ENCODE results near the gene DUOX1.

DUOX1 gene

DNA sequence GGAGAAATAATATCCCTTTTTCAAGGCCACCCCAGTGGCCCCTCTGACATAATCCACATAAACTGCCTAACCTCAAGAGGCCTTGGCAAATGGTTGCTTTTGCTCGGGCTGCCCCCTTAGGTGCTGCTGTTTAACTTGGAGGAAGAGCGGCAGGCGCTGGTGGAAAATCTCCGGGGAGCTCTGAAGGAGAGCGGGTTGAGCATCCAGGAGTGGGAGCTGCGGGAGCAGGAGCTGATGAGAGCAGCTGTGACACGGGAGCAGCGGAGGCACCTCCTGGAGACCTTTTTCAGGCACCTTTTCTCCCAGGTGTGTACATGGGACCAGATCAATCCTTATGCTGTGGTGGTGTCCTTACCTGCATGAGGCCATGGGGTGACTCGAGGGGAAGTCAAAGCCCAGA is 15.0 kb downstream of the DUOX1 start:
- no peak for DNase-seq

DNA sequence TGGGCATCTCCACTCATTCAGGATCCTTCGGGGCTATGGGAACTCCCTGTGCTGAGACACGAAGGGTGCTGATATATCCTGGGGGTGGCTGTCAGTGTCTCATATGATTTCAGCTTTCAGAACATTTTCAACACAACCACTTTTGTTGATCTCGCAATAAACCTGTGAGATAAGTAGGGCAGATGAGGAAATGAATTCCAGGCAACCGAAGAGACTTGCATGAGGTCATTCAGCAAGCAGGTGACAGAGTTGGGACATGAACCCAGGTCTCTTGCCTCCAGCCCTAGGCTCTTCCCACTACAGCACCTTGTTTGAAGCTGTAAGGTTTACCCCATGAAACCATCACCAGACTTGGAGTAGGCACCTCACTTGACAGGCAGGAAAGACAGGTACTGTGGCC is 16.6 kb downstream of the DUOX1 start:
- no peak for DNase-seq

DNA sequence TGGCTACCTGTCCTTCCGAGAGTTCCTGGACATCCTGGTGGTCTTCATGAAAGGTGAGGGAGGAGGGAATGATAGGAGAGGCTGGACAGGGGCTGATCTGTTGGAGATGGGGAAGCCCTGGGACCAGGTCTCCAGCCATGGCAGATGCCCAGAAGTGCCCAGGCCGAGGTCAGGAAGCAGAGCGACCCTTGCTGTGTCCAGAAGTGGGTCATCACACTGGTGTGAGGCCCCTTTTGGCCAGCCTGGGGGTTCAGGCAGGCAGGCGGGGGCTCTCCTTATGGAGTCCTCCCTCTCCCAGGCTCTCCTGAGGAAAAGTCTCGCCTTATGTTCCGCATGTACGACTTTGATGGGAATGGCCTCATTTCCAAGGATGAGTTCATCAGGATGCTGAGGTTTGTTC is 17.8 kb downstream of the DUOX1 start:
- DNase-seq = no peak

DNA sequence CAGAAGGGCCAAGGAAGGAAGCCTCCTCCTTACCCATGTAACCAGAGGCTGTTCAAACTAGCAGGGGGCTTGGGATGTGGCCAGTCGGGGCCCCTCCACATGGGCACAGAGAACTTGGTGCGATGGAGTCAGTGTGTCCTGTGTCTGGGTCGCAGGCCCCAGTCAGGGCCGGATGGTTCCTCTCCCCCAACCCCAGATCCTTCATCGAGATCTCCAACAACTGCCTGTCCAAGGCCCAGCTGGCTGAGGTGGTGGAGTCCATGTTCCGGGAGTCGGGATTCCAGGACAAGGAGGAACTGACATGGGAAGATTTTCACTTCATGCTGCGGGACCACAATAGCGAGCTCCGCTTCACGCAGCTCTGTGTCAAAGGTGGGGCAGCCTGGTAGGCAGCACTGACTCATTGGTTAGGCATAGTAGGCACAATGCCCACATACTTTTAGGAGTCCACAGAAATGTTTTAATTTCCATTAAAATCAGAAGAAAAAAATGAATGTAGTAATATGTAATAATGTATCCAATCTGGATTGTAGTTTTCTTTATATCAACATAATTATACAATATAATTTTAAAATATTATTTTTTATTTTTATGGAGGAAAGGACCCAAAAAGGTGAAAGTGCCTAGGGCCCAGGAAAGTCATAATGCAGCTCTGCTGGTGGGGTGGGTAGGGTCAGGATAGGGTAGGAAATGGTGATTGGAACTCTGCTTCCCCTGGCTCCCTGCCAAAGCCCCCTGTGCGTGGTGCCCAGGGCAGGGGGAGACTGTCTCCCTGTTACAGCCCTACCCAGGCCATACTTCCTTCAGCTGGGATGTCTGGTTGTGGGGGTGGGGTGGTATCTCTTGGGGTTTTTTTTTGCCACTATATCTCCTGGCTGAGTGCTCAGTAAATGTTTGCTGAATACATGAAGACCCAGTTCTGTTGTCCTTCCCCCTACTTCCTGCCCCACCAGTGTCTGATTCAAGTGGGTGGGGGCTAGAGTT is 18.6 kb downstream of the DUOX1 start:
- no peak for DNase-seq

DNA sequence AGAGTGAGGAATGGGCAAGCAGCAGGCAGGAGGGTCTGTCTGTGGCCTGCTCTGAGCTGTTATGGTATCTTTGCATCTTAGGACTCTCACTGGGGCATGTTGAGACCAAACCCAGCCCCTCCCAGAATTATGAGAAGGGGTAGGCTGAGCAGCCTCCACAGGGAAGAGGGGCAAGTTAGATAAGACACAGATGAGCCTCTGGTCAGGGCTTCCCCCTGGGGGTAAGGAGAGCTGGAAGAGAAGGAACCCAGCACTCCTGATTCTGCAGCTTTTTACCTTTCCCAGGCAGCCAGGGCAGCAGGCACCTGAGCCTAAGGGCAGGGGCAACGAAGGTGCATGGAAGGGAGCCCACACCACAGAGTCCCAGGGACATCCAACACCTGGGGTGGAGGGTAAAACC is 19.3 kb downstream of the DUOX1 start:
- no peak for DNase-seq

DNA sequence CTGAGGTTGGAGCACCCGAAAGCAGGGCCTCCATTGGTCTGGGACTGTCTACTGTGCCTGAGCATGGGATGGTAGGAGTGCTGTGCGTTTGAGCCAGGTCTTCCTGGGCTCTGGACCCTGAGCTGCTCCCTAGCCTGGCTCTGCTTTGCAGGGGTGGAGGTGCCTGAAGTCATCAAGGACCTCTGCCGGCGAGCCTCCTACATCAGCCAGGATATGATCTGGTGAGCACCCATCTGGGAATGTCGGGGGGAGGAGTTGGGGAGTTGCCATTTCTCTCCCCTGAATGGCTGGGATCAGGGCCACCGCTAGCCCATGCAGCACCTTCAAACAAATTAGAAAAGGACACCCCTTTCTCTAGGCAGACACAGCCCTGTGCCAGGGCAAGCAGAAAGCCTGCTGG is 20.7 kb downstream of the DUOX1 start:
- DNase-seq = no peak

DNA sequence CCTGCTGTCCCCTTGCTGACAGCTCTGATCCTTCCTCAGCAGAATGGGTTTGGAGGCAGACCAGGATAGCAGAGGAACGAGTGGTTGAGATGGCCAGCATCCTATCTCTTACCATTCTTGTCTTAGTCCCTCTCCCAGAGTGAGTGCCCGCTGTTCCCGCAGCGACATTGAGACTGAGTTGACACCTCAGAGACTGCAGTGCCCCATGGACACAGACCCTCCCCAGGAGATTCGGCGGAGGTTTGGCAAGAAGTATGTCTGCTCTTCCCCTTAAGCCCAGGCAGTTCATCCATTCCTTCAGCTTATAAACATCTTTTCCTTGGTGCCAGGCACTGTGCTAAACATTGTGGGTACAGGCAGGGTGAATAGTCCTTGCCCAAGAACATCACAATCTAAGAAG is 21.2 kb downstream of the DUOX1 start:
- no peak for DNase-seq

DNA sequence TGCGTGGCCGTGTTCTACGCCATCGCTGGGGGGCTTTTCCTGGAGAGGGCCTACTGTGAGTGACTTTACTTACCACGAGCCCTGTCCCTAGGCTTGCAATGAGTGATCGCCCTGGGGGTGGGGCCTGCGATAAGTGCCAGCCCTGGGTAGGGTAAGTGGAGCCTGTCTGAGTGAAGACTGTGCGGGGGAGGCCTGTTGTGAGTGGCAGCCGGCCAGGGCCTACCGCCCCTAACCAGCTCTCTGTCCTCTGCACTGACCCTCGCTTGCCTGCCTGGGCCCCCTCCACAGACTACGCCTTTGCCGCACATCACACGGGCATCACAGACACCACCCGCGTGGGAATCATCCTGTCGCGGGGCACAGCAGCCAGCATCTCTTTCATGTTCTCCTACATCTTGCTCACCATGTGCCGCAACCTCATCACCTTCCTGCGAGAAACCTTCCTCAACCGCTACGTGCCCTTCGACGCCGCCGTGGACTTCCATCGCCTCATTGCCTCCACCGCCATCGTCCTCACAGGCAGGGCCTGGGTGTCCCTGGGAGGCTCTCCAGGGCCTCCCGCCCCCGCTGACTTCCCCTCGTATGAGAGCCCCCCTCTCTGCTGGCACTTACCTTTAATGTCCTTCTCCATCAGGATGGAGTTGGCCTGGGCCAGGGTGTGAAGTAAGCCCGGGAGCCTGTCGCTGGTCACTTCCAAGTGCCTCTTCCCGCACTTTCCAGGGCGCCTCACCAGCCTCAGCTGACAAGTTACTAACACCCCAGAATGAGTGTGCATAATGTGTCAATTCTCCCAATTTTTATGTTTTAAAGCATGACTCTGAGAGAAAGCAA is 22.4 kb downstream of the DUOX1 start:
- DNase-seq = no peak

DNA sequence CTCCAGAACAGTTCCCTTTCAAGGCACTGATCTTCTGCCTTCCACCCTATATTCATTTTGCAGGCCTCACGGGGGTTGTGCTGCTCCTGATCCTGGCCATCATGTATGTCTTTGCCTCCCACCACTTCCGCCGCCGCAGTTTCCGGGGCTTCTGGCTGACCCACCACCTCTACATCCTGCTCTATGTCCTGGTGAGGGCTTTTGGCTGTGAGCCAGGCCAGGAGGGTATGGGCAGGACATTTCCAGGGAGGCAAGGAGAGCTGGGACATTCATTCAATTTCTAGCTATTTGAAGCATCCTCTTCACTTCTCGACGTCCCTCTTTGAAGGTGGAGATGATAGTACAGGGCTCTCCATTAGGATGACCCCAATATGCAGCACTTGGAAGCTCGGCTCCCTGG is 25.9 kb downstream of the DUOX1 start:
- no peak for DNase-seq

DNA sequence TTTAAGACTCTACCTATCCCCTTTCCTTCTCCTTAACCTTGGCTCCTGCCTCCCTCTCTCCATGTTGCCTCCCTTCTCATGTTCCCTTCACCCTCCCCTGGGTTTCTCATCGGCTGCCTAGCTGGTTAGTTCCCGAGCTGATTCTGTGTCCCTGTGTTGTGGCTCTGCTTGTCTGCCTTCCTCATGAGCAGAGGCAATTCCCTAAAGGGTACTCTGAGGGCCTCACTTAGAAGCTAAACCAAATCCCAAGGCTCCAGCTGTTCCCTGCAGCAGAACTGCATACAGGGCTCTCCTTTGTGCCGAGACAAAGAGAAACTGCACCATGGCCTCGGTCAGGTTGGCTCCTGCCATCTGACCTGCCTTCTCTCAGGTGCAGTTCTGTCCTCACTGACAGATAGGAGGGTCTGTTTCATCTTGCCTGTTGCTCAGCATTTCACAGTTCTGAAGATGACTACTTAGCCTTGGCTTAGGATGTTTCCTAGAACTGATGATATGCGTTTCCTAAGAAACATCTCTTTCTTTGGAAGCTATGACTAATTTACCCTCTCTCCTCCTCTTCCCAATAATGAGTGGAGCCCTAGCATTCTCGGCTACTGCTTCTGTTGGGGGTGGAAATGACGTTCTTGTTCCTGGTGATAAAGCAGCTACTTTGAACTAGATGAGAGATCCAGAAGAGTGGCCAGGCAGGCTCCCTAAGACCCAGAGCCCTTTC is 27.1 kb downstream of the DUOX1 start:
- no peak for DNase-seq

DNA sequence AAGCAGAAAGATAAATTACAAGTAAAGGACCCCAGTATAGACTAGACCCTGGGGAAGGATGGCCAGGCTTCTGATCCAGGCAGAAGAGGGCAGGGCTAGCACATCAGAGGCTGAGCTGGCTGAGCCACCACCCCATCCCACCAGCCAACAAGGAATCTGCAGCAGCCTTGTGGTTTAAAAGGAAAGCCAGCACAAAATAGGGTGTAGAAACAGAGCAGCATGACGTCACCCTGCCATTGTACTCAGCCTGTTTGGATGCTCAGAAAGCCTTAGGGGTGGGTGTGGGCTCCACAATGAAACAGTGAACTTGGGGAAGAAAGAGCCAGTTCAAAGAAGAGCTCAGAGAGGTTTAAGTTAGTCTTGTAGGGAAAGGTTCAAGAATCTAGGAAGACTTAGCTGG is 28.2 kb downstream of the DUOX1 start:
- DNase-seq = no peak

DNA sequence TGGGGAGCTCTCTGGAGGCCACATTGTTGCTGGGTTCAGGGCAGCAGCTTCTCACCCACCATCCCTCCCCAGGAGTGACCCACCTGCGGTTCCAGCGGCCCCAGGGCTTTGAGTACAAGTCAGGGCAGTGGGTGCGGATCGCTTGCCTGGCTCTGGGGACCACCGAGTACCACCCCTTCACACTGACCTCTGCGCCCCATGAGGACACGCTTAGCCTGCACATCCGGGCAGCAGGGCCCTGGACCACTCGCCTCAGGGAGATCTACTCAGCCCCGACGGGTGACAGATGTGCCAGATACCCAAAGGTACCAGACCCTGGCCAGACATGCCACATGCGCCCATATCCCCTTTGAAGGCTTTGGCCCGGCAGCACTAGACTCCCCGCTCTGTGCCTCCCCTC is 31.9 kb downstream of the DUOX1 start:
- no peak for DNase-seq

DNA sequence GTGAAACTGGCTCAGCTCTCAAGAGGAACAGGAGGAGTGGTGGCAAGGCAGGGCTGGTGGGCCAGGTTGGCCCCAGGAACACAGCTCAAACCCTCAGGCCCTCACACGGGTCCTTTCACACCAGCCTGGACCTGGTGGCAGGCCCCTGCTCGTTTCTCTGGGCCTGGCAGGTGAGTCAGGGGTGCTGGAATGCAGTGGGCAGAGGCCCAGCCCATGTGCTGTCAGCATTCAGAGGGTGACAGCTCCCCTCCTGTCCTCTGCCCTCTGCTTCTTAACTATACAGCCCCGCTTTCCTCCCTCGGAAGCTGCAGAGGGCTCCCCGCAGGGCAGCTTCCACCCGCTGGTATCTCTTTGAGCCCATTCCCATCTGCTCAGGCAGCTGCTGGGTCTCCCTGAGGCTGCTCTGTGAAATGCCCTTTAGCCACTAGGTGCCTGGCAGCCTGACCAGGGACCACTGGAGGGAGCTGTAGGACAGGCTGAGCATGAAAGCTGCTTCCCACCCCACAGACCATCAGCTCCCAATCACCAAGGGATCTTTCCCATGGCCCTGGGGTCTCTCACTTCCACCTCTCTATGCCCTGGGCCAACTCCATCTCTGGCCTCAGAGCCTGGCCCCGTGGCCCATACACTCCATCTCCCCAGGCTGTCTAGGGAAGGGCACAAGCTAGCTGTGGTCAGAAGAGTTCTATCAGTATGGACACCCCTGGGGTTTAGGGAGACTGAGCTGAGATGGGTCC is 33.1 kb downstream of the DUOX1 start:
- peak; percentile 78 to 80 for DNase-seq

DNA sequence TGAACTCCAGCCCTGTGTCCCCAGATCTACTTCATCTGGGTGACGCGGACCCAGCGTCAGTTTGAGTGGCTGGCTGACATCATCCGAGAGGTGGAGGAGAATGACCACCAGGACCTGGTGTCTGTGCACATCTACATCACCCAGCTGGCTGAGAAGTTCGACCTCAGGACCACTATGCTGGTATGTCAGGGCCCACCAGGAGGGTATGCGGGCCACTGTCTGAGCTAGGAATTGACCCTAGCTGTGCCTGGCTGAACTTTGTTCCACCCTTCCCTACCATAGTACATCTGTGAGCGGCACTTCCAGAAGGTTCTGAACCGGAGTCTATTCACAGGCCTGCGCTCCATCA is 33.7 kb downstream of the DUOX1 start:
- DNase-seq = no peak

DNA sequence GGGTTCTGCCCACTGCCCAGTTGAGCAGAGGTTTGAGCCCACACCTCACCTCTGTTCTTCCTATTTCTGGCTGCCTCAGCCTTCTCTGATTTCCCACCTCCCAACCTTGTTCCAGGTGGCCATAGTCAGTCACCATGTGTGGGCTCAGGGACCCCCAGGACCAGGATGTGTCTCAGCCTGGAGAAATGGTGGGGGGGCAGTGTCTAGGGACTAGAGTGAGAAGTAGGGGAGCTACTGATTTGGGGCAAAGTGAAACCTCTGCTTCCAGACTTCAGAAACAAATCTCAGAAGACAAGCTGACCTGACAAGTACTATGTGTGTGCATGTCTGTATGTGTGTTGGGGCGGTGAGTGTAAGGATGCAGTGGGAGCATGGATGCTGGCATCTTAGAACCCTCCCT is 35.1 kb downstream of the DUOX1 start:
- no peak for DNase-seq

DNA sequence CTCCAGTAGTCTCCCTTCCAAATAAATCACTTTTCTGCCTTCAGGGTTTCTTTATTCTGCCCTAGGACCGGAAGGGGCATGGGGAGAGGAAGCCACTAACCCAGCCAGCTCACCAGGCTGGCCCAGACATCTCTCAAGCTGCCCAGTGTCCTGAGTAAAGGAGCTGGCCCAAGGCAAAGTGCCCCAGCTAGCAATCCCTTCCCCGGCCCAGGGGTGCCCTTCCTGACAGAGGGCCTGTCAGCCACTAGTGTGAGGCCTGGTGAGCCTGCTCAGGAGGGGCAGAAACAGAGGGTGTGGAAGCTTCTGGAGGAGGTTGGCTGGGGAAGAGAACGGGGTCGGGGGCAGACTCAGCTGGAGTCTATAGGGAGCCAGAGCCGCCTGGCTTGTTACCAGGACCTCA is 35.7 kb downstream of the DUOX1 start:
- DNase-seq = no peak

DNA sequence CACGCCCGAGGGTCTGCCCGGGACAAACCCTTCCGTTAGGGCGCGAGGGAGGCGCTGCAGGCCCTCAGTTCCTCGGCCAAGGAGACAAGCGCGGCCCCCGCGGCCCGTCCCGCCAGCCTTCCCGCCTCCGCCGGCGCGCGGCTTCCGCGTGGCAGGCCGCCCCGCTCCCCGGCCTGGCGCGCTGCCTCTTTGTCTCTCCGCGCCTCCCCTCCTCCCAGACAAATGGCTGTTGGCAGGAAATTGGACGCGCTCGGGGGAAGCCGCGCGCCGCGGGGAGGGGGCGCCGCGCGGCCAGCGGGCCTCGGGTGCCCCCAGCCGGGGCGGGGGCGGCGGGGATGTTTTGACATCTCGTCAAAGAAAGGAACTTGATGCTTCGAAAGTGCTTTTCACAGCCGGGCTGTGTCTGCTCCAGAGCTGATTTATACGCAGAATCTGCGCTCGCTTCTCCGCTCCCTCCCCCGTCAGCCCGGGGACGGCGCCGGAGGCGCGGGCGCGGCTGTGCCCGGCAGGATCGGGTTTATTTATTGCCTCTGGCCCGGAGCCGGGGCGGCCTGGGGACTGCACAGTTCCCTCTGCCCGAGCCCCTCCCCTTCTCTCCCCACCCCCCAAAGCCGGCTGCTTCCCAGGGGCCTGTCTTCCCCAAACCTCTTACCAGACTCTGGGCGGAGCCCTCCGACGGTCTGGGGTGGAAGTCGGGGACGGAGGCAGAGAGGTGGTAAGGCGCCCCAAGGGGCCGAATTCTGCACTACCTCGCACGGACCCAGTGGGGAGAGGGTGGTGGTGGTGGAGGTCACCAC is 37.2 kb downstream of the DUOX1 start:
- DNase-seq = peak; percentile 44 to 54

DNA sequence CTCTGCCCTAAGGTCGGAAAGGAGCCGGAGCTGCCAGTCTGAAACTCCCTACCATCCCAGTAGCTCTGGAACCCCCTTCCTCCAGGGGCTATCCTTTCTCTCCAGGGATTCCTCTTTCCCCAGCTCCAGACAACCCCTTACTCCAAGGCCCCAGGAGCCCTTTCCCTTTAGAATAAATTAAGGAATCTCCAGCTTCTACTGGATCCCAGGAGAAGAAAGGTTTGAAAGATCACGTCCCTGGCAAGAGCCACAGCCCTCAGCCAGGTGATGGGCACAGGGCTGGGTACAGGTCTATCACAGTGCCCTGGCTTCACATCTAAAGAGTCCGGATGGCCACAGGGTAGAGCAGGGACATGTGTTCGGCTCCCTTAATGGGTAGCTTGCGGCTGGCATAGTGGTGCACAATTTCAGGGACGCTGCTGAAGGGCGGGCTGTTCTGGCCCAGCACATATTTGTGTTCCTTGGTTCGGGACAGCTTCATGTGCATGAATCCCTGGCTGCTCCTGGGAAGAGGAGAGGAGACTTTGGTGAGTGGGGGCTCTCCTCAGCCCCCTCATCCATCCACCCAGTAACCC is 37.9 kb downstream of the DUOX1 start:
- no peak for DNase-seq

DNA sequence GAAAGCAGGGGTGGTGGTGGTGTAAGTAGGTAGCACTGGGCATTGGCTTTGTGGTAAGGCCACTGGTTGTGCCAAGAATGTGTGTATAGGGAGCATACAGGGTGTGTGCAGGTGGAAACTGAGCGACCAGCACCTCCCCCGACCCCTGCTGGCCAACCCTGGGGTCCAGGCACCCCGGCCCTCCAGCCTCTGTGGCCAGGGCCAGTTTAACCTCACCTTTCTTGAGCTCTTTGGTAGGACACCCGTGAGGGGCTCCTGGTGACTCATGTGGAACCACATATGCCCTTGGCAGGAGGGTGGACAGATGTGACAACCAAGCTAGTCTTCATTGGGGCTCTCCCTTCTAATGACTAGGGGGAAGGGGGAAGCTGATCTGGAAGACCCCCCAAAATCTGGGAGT is 38.5 kb downstream of the DUOX1 start:
- DNase-seq = no peak

DNA sequence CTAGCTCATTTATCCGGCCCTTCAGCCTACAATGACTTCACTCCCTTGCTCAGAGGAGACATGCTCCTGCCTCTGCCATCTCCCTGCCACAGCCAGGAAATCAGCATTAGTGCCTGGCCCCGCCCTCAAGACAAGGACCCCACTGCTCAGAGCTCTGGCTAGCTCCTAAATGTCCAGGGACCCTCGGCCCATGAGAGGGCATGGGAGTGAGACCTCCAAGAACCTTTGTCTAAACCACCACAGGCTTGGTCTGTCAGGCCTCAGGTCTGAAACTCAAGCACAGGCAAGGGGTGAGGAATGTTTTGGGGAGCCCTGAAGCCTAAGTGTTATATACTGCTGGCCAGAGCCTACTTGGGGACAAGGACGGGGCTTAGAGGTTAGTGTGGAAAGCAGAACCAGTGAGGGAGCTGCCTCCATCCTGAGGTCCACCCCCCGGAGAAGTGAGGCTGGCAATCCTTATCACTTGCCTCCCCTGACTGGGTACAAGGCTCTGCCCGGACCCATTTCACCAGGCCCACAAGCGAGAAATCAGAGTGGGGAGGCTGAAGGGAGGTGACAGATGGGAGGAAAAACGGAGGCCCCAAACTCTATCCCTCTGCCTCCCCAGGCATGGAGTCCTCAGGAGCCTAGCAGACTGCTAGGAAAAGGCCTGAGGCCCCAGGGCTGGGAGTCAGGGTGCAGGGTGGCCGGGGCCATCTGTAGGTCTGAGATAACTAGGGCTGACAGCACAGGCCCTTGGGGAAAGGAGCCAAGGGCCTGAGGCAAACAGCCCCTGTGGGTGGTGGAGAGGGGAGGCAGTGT is 39.2 kb downstream of the DUOX1 start:
- DNase-seq = no peak

All from SHP77 (cell line).